Activated effector memory CD4-positive, alpha-beta T cell treated with anti-CD3 and anti-CD28 coated beads, Interleukin-2, amount 50 U/mL, for 16 hours (primary cell): ENCODE data around the gene NAT9.

ENCODE experiments used
- DNase-seq: peaks from one replicate; pipeline ENCODE4 v3.0.0-alpha.2; 2020

NAT9 gene, protein sequence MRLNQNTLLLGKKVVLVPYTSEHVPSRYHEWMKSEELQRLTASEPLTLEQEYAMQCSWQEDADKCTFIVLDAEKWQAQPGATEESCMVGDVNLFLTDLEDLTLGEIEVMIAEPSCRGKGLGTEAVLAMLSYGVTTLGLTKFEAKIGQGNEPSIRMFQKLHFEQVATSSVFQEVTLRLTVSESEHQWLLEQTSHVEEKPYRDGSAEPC

GRCh38 chr17:74776044-74776962, at the start of gene NAT9:
Gene NAT9, minus strand, starts transcription at chr17:74776345. Its CDS starts 647 bp downstream, at chr17:74775698.
- DNase-seq, result peak; percentile 100

GRCh38 chr17:74824961-74825627, 48.9 kb upstream of the NAT9 start:
- DNase-seq, result no peak

- DNase-seq, result no peak
Observed at GRCh38 chr17:74822939-74823367, 46.8 kb upstream of the NAT9 start.

DNA sequence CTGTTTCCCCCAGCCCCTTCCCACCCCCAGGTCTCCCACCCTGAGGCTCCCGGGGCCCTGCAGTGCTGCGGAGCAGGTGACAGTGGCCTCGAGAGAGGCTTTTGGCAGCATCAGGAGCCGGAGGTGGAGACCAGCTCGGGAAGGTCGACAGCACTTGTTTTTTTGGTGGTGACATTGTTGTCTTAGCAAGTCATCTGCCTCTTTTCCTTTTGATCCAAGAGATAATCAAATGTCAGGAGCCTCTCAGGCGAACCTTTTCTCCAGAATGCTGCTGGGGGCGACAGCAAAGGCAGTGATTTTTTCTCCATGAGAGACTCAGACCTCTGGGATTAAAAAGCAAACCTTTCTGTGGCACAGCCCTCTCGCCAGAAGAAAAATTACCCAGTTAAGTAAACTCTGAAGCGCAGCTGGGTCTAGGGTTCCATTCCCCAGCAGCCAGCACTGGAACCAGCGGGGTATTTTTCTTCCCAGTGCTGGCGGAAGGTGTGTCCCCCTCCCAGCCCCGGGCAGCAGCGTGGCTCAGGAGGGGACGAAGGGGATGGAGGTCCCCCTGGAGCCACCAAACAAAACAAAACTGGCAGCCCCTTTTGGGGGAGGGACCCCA, 46.3 kb upstream of the NAT9 start:
- DNase-seq, result no peak

GRCh38 chr17:74821655-74822334, 45.6 kb upstream of the NAT9 start:
- no peak for DNase-seq

DNA sequence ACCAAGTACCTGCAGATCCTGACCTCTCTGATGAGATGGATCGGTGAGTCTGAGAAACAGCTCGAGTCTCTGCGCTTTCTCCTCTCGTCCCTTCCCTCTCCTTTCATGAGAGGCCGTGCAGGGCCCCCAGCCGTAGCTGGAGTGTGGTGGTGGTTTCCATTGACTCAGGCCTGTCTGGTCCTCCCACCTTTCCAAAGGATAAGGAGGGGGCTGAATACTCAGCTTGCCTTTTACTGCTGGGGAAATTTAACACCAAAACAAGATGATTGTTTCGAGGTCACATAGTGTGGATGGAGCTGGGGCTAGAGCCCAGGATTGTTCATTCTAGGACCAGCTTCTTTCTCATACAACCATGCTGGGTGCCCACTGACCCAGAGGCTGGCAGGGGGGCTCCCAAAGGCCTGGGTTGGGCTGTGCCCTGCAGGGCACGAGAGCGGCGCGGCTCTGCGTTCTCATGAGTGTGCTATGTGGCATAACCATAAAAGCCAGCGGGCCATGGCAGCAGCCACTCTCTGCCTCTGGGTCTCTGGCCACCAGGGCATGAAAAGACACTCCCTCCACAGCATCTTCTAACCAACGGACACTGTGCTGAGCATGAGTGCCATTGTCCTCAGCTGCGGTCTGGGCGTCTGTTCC, 43.8 kb upstream of the NAT9 start:
- no peak for DNase-seq

GRCh38 chr17:74818291-74818938, 42.3 kb upstream of the NAT9 start:
- DNase-seq, result no peak

GRCh38 chr17:74816905-74817620, 40.9 kb upstream of the NAT9 start:
- no peak for DNase-seq

GRCh38 chr17:74815550-74816370, 39.6 kb upstream of the NAT9 start:
- DNase-seq, result no peak

DNA sequence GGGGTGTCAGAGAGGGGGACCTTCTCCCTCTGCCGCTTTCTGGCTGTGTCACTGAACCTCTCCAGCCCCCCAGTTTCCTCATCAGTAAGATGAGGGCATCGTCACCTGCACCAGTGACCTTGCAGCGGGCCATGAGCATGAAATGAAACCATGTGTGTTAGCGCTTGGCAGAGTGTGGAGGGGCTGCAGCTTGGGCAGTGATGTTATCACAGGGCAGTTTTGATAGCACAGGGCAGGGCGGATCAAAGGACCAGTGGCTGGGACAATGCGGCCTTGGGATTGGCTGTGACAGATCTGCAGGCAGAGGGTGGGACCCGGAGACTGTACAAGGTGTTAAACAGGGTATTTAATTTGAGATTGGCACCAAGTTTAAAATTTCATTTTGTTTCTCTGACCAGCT, 38.9 kb upstream of the NAT9 start:
- DNase-seq, result no peak

DNA sequence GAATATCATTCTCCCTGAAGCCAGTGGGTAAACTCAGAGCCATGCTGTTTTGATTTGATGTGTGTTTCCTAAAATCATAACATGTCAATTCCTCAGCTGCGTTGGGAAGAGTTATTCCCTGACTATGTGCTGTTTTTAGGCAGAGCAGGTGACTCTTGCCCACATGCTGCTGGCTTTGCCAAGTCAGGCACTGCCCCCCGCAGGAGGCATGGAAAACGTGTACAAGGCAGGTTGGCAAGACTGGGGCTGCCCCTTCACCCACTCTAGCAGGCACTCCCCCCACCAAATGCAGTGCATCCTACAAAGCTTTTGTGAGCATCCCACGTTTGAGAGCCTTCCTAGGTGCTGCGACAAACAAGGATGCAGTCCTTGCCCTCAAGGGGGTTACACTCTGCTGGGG, 38.3 kb upstream of the NAT9 start:
- no peak for DNase-seq

DNA sequence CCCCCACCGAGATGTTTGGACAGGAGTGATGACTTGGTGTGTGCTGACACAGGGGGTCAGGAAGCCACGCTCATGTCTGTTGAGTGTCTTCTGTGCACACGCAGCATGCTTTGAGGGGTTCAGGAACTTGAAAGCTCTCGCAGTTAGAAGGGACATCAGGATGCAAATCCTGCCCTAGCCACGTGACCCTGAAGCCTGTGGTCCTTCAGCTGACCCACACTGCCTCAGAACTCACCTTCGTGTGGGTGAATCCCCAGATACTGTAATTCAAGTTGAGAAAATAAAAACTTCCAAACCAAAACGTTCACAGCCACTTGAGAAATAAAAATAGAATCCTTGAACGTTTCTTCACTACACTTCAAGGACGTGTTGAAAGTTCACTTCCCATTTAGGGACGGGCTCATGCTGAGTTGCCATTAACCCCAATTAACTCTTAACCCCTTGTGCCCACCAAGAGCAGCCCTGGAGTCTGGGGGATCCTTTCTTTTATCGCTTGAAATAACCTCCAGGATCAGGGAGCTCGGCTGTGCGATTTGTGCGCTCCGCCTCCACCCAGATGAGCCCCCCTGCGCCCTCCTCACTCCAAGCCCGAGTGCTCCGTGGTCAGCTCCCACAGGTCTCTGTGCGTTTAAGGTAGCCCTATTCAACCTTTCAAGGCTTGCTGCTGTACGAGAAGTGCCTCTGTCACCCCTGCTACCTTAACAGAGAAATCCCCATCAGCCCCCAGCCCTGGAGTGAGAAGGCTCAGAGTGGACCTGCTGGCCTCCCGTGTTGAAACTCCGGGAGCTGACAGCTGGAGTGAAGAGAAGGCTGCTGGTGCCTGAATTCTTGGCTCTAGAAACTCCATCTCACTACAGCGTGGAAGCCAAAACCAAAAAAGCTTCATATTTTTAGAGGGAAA, 36.2 kb upstream of the NAT9 start:
- DNase-seq, result no peak

DNA sequence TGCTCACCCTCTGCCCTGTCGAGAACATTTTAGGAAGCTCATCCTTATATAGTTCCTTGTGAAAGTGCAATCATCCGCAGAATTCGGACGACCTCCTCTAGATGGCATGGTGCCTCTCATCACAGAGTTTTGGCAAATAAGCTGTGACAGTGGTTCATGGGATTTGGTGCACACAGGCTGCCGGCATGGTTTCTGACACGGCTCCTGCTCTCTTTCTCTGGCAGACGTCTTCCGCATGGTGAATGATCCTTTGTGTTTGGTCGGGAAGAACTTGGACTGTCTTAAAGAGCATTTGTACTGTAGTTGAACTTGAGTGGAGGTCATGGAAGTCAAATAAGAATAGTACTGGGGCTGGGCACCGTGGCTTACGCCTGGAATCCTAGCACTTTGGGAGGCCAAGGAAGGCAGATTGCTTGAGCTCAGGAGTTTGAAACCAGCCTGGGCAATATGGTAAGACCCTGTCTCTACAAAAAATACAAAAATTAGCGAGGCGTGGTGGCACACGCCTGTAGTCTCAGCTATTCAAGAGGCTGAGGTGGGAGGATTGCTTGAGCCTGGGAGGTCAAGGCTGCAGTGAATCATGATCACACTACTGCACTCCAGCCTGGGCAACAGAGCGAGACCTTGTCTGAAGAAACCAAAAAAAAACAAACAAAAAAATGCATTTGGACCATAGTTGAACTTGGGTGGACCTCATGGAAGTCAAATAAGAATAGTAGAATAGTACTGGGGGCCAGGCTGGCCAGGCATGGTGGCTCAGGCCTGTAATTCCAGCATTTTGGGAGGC, 34.7 kb upstream of the NAT9 start:
- no peak for DNase-seq

GRCh38 chr17:74808714-74809430, 32.7 kb upstream of the NAT9 start:
- no peak for DNase-seq

- no peak for DNase-seq
Observed at GRCh38 chr17:74807925-74808324, 31.8 kb upstream of the NAT9 start.

- no peak for DNase-seq
Observed at GRCh38 chr17:74807441-74807840, 31.3 kb upstream of the NAT9 start.

DNA sequence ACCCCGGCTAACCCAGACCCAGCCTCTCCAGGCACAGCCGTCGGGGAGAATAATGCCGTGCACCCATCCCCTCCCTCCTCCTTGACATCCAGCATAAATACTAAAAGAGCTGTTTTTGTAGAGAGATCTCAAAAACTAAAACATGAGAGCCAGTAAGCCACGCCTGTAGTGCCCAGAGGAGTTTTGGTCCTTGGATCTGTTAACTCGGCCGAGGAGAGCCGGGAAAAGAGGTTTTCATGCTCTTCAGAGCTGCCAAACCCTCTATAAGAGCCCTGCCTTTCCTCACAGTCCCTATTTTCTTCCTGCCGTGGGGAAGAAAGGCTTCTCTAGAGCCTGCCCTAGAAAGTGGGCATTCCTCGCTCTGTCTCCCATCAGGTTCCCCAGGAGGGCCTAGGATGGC, 30.2 kb upstream of the NAT9 start:
- DNase-seq, result no peak
